Panc1 (cell line): ENCODE measurements around the gene PPP2R5A. TPM values are rescaled to one million over a fixed set of nuclear protein-coding genes. Genes with fewer than 3 reads are reported as not detected.

ENCODE experiments used
- ATAC-seq: fragments of 200-7000 bp; cut with Tn5 transposase; 2 replicates; pipeline ENCODE4 v1.9.1; 2020; ENCODE audit warnings: mild to moderate bottlenecking, moderate library complexity
- BruUV-seq: library from RNA; stranded (reverse); fragments of 400-500 nt; replicated peaks from 2 replicates; lab custom pipeline; 2021; lab: Mats Ljungman, UMichigan
- CTCF ChIA-PET: fragments of 300-600 bp; sonication (Branson Sonifier 250); formaldehyde crosslinking; loops from one replicate; lab custom pipeline; 2022; ENCODE audit warnings: antibody characterized with exemption; lab: Charles Lee
- POLR2A ChIA-PET: fragments of 300-600 bp; sonication (Branson Sonifier 250); formaldehyde crosslinking; loops from one replicate; lab custom pipeline; 2022; ENCODE audit warnings: antibody characterized with exemption; lab: Charles Lee
- DNase-seq: peaks from one replicate; pipeline ENCODE4 v3.0.0-alpha.2; 2010; ENCODE audit warnings: low read depth, low spot score
- H3K27ac ChIP-seq: 2 replicates; pipeline ENCODE4 v1.5.1; 2011; ENCODE audit warnings: mild to moderate bottlenecking, low read length, inconsistent platforms
- H3K27me3 ChIP-seq: fragments of 200-500 bp; sonication (Bioruptor generic); 2 replicates; pipeline ENCODE4 v1.6.0; 2014; ENCODE audit warnings: low read length, inconsistent platforms; ENCODE audit not compliant: control insufficient read depth, insufficient read depth
- H3K36me3 ChIP-seq: fragments of 200-500 bp; sonication (Bioruptor generic); 2 replicates; pipeline ENCODE4 v1.5.1; 2014; ENCODE audit warnings: inconsistent platforms, mild to moderate bottlenecking, low read length, moderate library complexity; ENCODE audit not compliant: control insufficient read depth, insufficient read depth
- H3K4me1 ChIP-seq: 2 replicates; pipeline ENCODE4 v1.5.1; 2011; ENCODE audit warnings: inconsistent platforms, mild to moderate bottlenecking, low read length, moderate library complexity; ENCODE audit not compliant: control insufficient read depth, insufficient read depth
- H3K4me3 ChIP-seq, 2 experiments: 2 replicates each; pipeline ENCODE4 v1.5.1; 2011 to 2012; ENCODE audit warnings: low read depth in 2 of 2, low read length in 2 of 2, mild to moderate bottlenecking in 2 of 2, inconsistent platforms in 1 of 2, moderate library complexity in 1 of 2
- H3K9me3 ChIP-seq: fragments of 200-500 bp; sonication (Bioruptor generic); 2 replicates; pipeline ENCODE4 v1.5.1; 2014; ENCODE audit warnings: low read depth, mild to moderate bottlenecking, inconsistent platforms, low read length, moderate library complexity; ENCODE audit not compliant: control insufficient read depth, insufficient read depth
- POLR2AphosphoS5 ChIP-seq: IDR thresholded peaks from 2 replicates; pipeline ENCODE4 v1.6.1; 2012; ENCODE audit warnings: mild to moderate bottlenecking, low read depth, low read length, moderate library complexity
- SIN3A ChIP-seq: IDR thresholded peaks from 2 replicates; pipeline ENCODE4 v1.6.1; 2012; ENCODE audit warnings: low read depth, mild to moderate bottlenecking, low read length, moderate library complexity, borderline replicate concordance; ENCODE audit not compliant: insufficient read depth
- TCF7L2 ChIP-seq: IDR thresholded peaks from 2 replicates; pipeline ENCODE4 v1.6.1; 2011; ENCODE audit warnings: mild to moderate bottlenecking, low read depth, low read length, inconsistent platforms
- in situ Hi-C: cut with HindIII; loops from 2 replicates; pipeline ENCODE4 v1.10.0; 2016; ENCODE audit warnings: low sequenced_read_pairs, low pct_unique_long_range_greater_than_20kb
- intact Hi-C: fragments of 100-400 bp; cut with micrococcal nuclease; formaldehyde crosslinking; loops from one replicate; pipeline ENCODE4 v1.10.0; 2022; ENCODE audit not compliant: unreplicated experiment
- total RNA-seq: library from RNA; stranded (reverse); gene quantifications from one replicate; pipeline ENCODE4 v1.2.1, GENCODE V29; 2021; ENCODE audit not compliant: unreplicated experiment
- TF ChIP-seq, protein P1 (sequence below), 2 experiments: IDR thresholded peaks; 2 replicates each; pipeline ENCODE4 v1.6.1; 2011 to 2012; ENCODE audit warnings: low read depth in 2 of 2, control low read depth in 1 of 2, low read length in 1 of 2, mild to moderate bottlenecking in 1 of 2, moderate library complexity in 1 of 2; ENCODE audit not compliant: insufficient read depth in 1 of 2
- TF ChIP-seq, protein P2 (sequence below): fragments of 450-650 bp; IDR thresholded peaks from 2 replicates; pipeline ENCODE4 v1.5.1; 2017; ENCODE audit warnings: mild to moderate bottlenecking

Gene PPP2R5A
- total RNA-seq, 1 experiment from 2014 or later: 44.3 TPM

DNA sequence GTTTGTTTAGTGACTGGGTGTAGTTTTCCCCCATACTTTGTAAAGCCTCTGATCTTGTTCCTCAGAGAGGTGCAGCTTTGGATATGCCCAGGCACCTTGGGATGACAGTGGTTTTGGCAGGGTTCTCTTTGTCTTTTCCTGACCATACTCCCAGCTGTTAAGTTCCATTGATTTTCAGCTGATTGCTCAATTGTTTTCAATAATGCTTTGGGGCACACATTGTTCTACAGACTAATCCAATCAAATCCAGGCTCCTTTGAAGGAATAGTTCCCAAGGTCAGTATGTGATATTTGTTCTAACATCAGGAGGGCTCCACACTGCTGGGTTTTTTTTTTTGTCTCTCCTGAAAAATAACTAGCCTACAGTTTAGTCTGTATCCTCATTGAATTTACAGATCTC lies 24.8 kb downstream of the PPP2R5A start:
- ATAC-seq (no peak), DNase-seq (no peak)
- TF ChIP-seq SIN3A (no peak), TCF7L2 (no peak), POLR2AphosphoS5 (no peak)
- TF ChIP-seq, protein P1, sequence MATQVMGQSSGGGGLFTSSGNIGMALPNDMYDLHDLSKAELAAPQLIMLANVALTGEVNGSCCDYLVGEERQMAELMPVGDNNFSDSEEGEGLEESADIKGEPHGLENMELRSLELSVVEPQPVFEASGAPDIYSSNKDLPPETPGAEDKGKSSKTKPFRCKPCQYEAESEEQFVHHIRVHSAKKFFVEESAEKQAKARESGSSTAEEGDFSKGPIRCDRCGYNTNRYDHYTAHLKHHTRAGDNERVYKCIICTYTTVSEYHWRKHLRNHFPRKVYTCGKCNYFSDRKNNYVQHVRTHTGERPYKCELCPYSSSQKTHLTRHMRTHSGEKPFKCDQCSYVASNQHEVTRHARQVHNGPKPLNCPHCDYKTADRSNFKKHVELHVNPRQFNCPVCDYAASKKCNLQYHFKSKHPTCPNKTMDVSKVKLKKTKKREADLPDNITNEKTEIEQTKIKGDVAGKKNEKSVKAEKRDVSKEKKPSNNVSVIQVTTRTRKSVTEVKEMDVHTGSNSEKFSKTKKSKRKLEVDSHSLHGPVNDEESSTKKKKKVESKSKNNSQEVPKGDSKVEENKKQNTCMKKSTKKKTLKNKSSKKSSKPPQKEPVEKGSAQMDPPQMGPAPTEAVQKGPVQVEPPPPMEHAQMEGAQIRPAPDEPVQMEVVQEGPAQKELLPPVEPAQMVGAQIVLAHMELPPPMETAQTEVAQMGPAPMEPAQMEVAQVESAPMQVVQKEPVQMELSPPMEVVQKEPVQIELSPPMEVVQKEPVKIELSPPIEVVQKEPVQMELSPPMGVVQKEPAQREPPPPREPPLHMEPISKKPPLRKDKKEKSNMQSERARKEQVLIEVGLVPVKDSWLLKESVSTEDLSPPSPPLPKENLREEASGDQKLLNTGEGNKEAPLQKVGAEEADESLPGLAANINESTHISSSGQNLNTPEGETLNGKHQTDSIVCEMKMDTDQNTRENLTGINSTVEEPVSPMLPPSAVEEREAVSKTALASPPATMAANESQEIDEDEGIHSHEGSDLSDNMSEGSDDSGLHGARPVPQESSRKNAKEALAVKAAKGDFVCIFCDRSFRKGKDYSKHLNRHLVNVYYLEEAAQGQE (IDR thresholded peaks at IDR 0.05; ENCODE audit: insufficient read depth in 1 of 2, low read depth in 2 of 2, low read length in 1 of 2): no peak
- TF ChIP-seq, protein P2, sequence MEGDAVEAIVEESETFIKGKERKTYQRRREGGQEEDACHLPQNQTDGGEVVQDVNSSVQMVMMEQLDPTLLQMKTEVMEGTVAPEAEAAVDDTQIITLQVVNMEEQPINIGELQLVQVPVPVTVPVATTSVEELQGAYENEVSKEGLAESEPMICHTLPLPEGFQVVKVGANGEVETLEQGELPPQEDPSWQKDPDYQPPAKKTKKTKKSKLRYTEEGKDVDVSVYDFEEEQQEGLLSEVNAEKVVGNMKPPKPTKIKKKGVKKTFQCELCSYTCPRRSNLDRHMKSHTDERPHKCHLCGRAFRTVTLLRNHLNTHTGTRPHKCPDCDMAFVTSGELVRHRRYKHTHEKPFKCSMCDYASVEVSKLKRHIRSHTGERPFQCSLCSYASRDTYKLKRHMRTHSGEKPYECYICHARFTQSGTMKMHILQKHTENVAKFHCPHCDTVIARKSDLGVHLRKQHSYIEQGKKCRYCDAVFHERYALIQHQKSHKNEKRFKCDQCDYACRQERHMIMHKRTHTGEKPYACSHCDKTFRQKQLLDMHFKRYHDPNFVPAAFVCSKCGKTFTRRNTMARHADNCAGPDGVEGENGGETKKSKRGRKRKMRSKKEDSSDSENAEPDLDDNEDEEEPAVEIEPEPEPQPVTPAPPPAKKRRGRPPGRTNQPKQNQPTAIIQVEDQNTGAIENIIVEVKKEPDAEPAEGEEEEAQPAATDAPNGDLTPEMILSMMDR: no peak
- H3K4me3 ChIP-seq: no peak overlapping the region
- no peaks in the 10 kb centered on the region for H3K9me3 ChIP-seq
- no peak overlapping the region; the same call in 1 of the 2 replicates for H3K27ac ChIP-seq
- no peaks in the 10 kb centered on the region for H3K36me3 ChIP-seq
- ChIA-PET CTCF (no interaction called here), POLR2A (no interaction called here)
- no TSS peak for BruUV-seq
- in situ Hi-C loops: no loop called here
- intact Hi-C loops: no loop called here
- H3K27me3 ChIP-seq: no peaks in the 10 kb centered on the region
- H3K4me1 ChIP-seq: peaks cover 25% of the 10 kb centered on the region

DNA sequence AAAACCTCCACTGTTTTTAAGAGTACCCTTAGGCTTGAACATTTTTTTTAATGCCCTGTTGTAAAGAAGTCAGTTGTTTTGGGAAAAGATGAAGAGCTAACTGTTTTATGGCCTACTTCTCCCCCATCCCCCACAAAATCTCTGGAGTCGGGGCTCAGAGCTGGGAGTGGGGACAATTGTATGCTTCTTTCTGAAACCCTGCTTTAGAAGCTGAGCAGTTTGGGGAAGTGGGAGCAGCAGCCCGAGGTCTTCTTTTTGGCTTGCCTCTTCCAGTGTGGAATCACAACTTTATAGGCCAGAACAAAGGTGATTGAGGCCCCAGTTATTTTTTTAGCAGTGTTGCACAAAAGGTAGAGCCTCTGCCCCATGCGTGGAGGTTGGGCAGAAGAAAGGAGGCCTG lies 25.2 kb downstream of the PPP2R5A start:
- H3K4me1 ChIP-seq: peaks cover 25% of the 10 kb centered on the region
- no TSS peak for BruUV-seq
- CTCF ChIA-PET: interaction anchor here (0.6 kb wide), 1 partner anchor 19 kb away, joined by 3 read pairs; no protein-coding TSS in a partner anchor

More for the DNA sequence above, 25.2 kb downstream of the PPP2R5A start:
- no peaks in the 10 kb centered on the region for H3K27me3 ChIP-seq
- POLR2A ChIA-PET: no interaction called here
- no peak for DNase-seq
- peak overlapping the region; percentile 31 for H3K27ac ChIP-seq
- no peaks in the 10 kb centered on the region for H3K9me3 ChIP-seq
- no peak for TF ChIP-seq TCF7L2
- TF ChIP-seq, protein P1 (IDR thresholded peaks at IDR 0.05; ENCODE audit: insufficient read depth in 1 of 2, low read depth in 2 of 2, low read length in 1 of 2): no peak
- no peak for ATAC-seq
- intact Hi-C loops: no loop called here
- in situ Hi-C loops: no loop called here
- H3K36me3 ChIP-seq: no peaks in the 10 kb centered on the region
- no peak overlapping the region for H3K4me3 ChIP-seq
